Right atrium auricular region (tissue), 2 donors: ENCODE measurements around the gene PTPRN2. TPM values are rescaled to one million over a fixed set of nuclear protein-coding genes. Genes with fewer than 3 reads are reported as not detected.
"Not testable (repeated sequence)": the region's sequence is repeated elsewhere in the genome, so short reads cannot be mapped to it uniquely, and the experiment has no call there.

ENCODE experiments used
- DNase-seq: peaks from one replicate; pipeline ENCODE4 v3.0.0-alpha.2; 2019; ENCODE audit warnings: low spot score
- H3K27ac ChIP-seq, 2 donors: fragments of 200-600 bp; sonication (generic); 1 replicate in 1 of 2; 2 replicates in 1 of 2; pipeline ENCODE4 v1.5.1; 2016 to 2019
- H3K27me3 ChIP-seq, 2 donors: fragments of 200-600 bp; sonication (generic); one replicate each; pipeline versions ENCODE4 v1.5.1 to v1.6.0; 2017 to 2019
- H3K36me3 ChIP-seq: fragments of 200-600 bp; sonication (generic); one replicate; pipeline ENCODE4 v1.5.1; 2016
- H3K4me1 ChIP-seq, 2 donors: fragments of 200-600 bp; sonication (generic); one replicate each; pipeline versions ENCODE4 v1.5.1 to v1.6.0; 2017 to 2019
- H3K4me3 ChIP-seq, 2 donors: fragments of 200-600 bp; sonication (generic); 1 replicate in 1 of 2; 2 replicates in 1 of 2; pipeline ENCODE4 v1.5.1; 2017 to 2019; ENCODE audit warnings: mild to moderate bottlenecking in 1 of 2, moderate library complexity in 1 of 2
- H3K9me3 ChIP-seq, 2 donors: fragments of 200-600 bp; sonication (generic); one replicate each; pipeline ENCODE4 v1.5.1; 2019
- total RNA-seq, 2 donors: library from RNA; depleted of rRNA; stranded (reverse); fragments of >200 nt; gene quantifications; one replicate each; pipeline ENCODE4 v1.1.0, GENCODE V29; 2016
- TF ChIP-seq, protein P1 (sequence below), 2 donors: fragments of 200-600 bp; sonication (generic); IDR thresholded peaks; one replicate each; pipeline ENCODE4 v1.5.1; 2019; ENCODE audit warnings: antibody characterized with exemption in 2 of 2

The PTPRN2 gene
- total RNA-seq, 2 donors from 2014 or later: 2.6 to 2.7 TPM

DNA sequence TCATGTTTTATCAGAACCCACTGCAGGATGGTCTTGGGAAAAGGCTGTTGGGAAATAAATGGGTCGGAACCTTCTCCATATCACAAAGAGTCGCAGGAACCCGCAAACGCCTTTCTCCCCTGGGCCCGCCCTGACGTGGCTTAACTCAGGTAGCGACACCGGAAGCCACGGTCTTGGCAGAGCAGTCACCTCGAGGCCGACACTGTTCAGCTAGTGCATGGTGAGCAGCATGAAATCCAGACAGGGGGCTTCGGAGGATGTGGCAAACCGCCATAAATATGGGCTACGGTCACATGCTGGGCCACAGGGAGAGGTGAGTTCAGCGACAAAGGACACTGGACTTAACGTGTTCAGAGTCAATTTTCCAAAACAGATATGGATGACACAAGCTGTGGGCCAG, 421.9 kb downstream of the PTPRN2 start:
- H3K9me3 ChIP-seq: no peaks in the 10 kb centered on the region
- no peak for DNase-seq
- H3K36me3 ChIP-seq: no peaks in the 10 kb centered on the region
- no peaks in the 10 kb centered on the region for H3K4me1 ChIP-seq
- H3K27ac ChIP-seq: no peak overlapping the region
- TF ChIP-seq, protein P1, sequence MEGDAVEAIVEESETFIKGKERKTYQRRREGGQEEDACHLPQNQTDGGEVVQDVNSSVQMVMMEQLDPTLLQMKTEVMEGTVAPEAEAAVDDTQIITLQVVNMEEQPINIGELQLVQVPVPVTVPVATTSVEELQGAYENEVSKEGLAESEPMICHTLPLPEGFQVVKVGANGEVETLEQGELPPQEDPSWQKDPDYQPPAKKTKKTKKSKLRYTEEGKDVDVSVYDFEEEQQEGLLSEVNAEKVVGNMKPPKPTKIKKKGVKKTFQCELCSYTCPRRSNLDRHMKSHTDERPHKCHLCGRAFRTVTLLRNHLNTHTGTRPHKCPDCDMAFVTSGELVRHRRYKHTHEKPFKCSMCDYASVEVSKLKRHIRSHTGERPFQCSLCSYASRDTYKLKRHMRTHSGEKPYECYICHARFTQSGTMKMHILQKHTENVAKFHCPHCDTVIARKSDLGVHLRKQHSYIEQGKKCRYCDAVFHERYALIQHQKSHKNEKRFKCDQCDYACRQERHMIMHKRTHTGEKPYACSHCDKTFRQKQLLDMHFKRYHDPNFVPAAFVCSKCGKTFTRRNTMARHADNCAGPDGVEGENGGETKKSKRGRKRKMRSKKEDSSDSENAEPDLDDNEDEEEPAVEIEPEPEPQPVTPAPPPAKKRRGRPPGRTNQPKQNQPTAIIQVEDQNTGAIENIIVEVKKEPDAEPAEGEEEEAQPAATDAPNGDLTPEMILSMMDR (IDR thresholded peaks at IDR 0.05): no peak
- H3K4me3 ChIP-seq: no peak overlapping the region
- H3K27me3 ChIP-seq: no peaks in the 10 kb centered on the region

DNA sequence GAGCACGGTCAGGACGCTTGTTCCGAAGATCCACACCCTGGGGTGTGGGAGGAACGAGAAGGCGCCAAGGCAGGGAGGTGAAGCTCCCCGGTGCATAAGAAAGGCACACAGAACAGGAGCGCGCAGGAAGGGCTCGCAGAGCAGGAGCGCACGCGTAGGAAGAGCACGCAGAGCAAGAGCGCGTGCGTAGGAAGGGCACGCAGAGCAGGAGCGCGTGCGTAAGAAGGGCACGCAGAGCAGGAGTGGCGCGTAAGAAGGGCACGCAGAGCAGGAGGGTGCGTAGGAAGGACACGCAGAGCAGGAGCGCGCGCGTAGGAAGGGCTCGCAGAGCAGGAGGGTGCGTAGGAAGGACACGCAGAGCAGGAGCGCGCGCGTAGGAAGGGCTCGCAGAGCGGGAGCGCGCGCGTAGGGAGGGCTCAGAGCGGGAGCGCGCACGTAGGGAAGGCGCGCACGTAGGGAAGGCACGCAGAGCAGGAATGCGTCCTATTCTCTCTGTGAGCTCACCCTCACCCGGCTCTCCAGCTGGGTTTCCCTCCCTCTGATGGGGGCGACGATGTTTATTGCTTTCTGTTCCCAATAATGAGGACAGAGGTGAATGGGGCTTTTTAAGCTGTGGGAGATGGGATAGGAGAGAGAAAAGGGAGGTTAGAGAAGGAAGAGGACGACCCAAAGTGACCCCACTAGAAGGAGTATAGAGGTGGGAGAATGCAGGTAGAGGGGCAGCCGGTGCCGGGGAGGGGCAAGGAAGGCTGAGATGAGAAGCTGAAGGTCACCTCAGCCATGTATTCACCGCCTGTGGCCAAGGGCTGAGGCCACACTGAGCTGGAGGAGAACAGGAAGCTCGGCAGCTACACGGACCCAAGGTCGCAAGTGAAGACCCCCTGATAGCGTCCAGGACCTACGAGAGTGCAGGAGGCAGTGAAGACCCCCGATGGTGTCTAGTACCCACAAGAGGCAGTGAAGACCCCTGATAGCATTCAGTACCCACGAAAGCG, 423.2 kb downstream of the PTPRN2 start:
- Histone ChIP-seq H3K27me3 (no peaks in the 10 kb centered on the region), H3K4me3 (no peak overlapping the region), H3K36me3 (no peaks in the 10 kb centered on the region), H3K27ac (no peak overlapping the region), H3K9me3 (no peaks in the 10 kb centered on the region), H3K4me1 (no peaks in the 10 kb centered on the region)
- no peak for DNase-seq
- TF ChIP-seq, protein P1 (IDR thresholded peaks at IDR 0.05): no peak

DNA sequence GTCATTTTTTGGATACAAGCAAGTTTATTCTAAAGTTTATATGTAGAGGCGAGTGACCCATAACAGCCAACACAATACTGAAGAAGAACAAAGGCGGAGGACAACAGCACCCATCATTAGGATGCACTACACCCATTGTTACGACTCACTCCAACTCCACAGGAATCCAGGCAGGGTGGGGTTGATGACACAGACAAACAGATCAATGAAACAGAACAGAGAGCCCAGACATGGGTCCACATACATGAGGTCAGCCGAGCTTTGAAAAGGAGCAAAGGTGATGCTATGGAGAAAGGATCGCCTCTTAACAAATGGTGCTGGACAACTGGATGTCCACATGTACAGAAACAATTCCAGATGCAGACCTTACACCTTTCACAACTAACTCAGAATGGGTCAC, 426.4 kb downstream of the PTPRN2 start:
- H3K27me3 ChIP-seq: no peaks in the 10 kb centered on the region
- H3K4me1 ChIP-seq: no peaks in the 10 kb centered on the region
- H3K27ac ChIP-seq: no peak overlapping the region
- H3K36me3 ChIP-seq: no peaks in the 10 kb centered on the region
- no peak overlapping the region for H3K4me3 ChIP-seq
- TF ChIP-seq, protein P1 (IDR thresholded peaks at IDR 0.05): no peak
- DNase-seq: no peak
- no peaks in the 10 kb centered on the region for H3K9me3 ChIP-seq

DNA sequence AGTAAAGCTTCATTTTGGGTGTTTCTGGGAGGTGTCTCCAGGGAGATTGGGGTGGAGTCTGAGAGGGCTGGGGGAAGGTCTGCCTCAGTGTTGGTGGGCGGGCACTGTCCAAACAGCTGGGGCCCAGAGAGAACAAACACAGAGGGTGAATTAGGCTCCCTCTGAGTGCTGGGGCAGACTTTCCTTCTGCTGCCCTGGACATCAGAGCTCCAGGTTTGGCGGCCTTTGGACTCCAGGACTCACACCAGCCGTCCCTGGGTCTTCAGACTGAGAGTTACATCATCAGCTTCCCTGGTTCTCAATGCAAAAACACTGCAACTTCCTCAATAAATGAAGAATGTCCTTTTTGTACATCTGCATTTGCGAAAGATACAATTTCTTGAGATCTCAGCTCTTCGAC, 427.4 kb downstream of the PTPRN2 start:
- H3K4me1 ChIP-seq: no peaks in the 10 kb centered on the region
- H3K36me3 ChIP-seq: no peaks in the 10 kb centered on the region
- H3K4me3 ChIP-seq: no peak overlapping the region
- DNase-seq: no peak
- no peaks in the 10 kb centered on the region for H3K9me3 ChIP-seq
- TF ChIP-seq, protein P1 (IDR thresholded peaks at IDR 0.05): no peak
- H3K27me3 ChIP-seq: no peaks in the 10 kb centered on the region
- no peak overlapping the region for H3K27ac ChIP-seq

DNA sequence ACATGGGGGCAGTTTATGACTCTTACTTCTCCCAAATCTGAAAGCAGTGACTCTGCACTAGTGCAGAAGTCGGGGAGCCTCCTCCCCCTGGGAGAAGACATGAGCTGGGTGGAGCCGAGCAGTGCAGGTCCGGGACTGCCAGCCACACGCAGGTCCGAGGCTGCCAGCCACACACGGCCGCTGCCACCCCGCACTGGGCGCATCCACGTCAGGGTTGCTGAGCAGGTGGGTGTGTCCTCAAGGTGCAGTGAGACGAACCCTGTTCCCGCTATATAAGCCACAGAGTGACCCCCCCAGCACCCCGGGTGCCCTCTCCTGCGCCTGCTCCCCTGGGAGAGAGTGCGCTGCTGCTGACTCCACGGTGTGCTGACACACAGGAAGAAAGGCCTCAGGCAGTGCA, 430.2 kb downstream of the PTPRN2 start:
- no peak overlapping the region for H3K27ac ChIP-seq
- H3K27me3 ChIP-seq: no peaks in the 10 kb centered on the region
- no peaks in the 10 kb centered on the region for H3K4me1 ChIP-seq
- DNase-seq: no peak
- H3K36me3 ChIP-seq: no peaks in the 10 kb centered on the region
- no peaks in the 10 kb centered on the region for H3K9me3 ChIP-seq
- TF ChIP-seq, protein P1 (IDR thresholded peaks at IDR 0.05): no peak
- no peak overlapping the region for H3K4me3 ChIP-seq

DNA sequence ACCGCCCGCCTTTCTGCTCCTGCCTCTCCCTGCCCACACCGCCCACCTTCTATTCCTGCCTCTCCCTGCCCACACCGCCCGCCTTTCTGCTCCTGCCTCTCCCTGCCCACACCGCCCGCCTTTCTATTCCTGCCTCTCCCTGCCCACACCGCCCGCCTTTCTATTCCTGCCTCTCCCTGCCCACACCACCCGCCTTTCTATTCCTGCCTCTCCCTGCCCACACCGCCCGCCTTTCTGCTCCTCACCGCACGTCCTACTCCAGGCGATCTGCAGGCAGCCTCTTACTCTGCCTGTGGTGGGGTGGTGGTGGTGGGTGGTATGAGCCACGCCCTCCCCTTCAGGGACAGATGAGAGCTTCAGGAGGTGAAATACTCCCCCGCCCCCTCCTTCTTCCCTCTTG, 436.4 kb downstream of the PTPRN2 start:
- H3K9me3 ChIP-seq, H3K27ac ChIP-seq, H3K4me3 ChIP-seq, DNase-seq, H3K36me3 ChIP-seq, H3K4me1 ChIP-seq, H3K27me3 ChIP-seq: not testable (repeated sequence)
